Activated CD4-positive, alpha-beta T cell treated with anti-CD3 and anti-CD28 coated beads, Interleukin-2, amount 50 U/mL, for 4 hours (primary cell): ENCODE data around the gene ZNF536.
"Not testable (repeated sequence)": the region's sequence is repeated elsewhere in the genome, so short reads cannot be mapped to it uniquely, and the experiment has no call there.

ENCODE experiments used
- DNase-seq, 2 experiments: peaks; one replicate each; pipeline ENCODE4 v3.0.0-alpha.2; 2020

Gene ZNF536

DNA sequence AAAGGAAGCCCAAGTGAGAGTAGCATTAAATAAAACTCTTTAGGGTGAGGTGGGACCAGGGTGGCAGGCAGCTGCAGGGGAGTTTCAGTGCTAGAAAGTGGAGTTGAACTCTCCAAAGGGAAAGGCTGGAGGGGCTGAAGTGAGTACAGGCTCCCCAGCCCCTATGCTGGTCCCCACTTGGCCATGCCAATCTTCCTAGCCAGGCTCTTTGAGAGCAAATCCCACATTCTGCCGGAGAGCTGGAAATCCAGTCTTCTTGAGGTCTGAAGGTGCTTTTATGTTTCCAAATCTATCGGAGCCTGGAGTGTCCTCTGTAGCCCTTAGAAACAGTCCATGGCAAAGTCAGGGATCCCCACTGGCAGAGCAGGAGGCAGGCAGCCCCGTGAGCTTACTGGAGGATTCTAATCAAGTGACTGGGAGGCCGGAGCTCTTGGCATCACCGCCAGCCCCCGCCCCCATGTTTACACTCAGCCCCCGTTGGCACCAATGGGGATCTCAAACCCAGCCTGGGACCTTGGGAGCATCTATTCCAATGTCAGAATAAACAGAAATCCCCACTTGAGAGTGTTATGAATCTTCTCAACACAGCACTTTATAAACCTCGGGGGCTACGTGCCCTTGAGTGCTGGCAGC is 18.3 kb downstream of the ZNF536 start:
- DNase-seq = no peak

- DNase-seq = no peak
Observed at GRCh38 chr19:30391052-30391451, 18.9 kb downstream of the ZNF536 start.

DNA sequence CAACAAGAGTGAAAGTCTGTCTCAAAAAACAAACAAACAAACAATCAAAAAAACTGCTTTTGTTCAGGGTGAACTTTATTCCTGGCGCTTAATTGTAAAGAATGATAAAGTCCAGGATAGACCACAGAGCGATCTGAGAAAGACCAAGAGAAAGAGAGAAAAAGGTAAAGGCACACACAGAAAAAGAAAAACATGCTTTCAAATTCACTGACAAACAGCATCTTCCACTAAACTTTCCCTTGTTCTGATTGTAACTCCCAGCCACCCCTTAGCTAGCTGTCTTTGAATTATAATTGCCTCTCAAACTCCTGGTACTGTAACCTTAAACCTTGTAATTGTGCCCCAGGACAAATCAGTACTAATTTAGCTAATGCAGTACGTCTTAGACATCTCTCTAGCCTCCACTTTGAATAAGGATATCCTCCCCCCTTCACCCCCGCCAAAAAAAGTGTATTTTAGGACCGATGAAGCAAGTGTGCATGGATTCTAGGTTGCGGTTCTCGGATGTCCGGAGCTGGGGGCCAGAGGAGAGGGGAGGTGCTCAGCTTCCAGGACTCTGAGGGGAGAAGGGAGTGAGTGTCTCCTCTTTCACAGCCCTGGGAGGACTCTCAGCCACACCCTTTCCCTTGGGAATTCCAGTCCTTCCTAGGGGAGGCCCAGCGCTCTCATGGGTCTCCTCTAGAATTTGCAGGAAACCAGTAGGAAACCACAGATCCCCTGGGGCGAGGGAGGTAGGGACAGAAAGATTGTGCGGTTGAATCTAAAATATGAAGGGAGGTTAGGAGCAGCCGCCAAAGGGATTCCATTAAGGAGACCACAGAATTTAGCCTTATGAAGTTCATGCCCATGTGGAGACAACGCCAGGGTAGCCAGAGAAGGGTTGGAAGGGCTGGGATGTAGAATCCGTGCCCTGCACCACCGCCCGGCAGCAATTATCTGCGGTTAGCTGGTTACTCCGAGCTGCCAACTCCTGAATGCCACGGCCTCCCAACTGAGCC is 19.7 kb downstream of the ZNF536 start:
- DNase-seq = no peak

- DNase-seq = no peak
Observed at GRCh38 chr19:30393046-30393445, 20.9 kb downstream of the ZNF536 start.

DNA sequence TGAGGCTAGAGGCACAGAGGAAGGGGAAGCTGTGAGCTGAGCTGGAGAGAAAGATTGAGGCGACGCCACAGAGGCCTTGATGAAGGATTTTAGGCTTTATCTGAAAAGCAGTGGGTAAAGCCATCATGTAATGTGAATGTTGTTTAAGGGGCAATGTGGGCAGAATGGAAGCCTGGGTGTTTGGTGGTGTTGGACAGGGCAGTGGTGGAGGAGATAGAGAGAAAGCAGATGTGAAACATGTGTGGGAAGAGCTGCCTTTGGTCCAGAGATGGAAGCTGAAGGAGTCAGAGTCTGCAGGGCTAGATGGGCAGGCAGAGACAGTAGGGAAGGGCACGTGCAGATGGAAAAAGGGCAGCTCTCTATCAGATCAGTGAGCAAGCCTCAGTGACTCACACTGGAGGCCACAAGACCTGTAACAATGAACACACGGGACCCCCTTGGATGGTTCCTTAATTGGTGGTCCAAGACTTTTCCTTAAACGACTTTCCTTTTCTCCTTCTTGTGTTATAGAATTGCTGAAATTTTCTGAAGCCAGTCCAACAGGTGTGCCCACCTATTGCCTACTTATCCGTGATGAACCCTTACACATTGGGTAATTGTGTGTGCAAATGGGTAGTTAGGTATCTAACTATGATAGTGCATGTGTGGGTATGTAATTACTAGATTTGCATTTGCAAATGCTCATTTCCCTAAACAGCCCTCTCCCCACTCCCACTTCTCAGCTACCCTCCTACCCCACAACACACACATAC is 21.7 kb downstream of the ZNF536 start:
- no peak for DNase-seq

GRCh38 chr19:30394481-30395151 is 22.4 kb downstream of the ZNF536 start:
- DNase-seq = no peak

DNA sequence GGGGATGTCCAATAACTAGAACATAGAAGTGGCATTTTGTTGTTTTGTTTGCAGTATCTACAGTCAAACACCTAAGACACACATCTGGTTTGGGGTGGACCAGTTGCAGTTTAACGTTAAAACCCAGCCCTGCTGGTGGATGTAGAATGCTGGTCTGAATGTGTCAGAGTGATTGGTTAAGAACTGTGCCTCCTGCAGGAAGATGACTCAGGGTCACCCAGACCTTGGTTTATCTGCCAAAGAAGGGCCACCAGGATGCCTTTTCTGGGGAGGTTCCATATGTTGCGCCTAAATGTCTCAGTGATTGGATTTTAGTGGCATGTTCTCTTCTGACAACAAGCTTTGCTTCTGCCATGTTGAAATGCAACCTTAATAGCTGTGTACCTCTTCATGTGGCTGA is 23.1 kb downstream of the ZNF536 start:
- DNase-seq = no peak

GRCh38 chr19:30398539-30398938 is 26.4 kb downstream of the ZNF536 start:
- not testable (repeated sequence) for DNase-seq

GRCh38 chr19:30401956-30402355 is 29.8 kb downstream of the ZNF536 start:
- DNase-seq = no peak

DNA sequence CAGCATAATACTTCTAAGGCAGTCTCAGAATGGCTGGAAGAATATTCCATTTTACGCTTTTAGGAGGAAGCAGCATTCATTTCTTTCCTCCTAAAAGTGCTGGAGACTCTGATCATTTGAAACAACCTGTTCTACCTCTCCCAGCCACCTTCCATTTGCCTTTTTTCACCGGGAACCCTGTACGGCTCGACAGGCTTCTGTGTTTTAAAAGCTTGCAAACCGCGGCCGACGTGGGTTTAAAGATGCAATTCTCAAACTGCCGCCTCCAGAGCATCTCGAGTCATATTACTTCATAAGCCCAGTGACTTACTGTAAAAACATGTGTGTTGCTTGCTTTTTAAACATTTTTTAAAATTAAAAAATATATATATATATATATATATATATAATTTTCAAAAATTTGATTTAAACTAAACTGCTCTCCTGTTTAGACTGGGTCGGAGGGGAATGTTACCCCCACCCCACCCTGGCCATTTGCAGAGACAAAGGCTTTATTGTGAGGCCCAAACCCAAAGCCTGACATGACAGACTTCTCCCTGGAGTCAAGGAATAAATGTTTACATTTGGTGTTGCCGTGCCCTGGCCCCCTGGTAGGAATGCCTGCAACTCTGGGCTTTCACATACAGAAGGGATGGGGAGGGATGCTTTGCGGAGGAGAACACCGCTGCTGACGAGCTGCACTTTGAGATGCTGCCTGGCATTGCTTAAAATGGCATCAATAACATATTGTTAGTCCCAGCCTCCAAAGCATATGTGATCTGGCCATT is 30.4 kb downstream of the ZNF536 start:
- DNase-seq = no peak

- DNase-seq = no peak
Observed at GRCh38 chr19:30403203-30403985, 31.2 kb downstream of the ZNF536 start.

DNA sequence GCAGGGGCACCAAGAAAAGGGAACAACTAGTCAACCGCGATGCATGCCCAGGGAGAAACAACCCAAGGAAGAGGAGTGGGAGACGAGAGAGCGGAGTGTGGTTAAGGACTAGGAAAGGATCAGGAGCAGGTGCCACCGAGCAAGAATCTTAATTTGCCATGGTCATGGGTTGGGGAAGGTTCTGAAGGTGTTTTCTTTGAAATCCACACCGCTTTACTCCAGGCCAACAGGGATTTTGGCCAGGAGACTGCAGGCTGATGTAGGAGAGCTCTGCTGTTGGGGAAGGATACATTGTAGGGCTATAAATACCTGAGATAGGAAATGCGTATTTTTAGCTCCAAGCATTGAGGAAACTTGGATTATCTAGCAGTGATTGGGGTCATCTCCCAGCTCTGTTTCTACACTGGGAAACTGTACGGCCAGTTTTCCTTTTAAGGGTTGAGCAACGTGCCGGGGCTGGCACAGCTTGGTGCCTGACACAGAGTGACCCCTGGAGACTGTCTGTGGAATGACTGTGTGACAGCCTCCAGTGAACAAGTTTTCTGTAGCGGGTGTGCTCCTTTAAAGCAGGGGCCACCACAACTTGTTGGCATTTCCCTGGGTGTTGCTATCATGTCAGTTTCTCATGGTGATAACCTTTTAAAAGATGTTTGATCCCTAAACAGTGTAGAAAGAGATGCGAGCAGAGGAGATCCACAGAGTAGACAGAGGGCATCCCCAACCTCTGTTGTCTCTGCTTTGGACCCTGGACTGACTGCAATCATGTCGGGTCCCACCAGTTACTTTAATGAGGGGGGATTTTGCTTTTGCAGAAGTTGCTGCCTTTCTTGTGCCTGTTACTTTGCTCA is 34.3 kb downstream of the ZNF536 start:
- no peak for DNase-seq

GRCh38 chr19:30407068-30407709 is 35.0 kb downstream of the ZNF536 start:
- no peak for DNase-seq

GRCh38 chr19:30408734-30409301 is 36.6 kb downstream of the ZNF536 start:
- DNase-seq = no peak

- DNase-seq = no peak
Observed at GRCh38 chr19:30411714-30412113, 39.5 kb downstream of the ZNF536 start.

DNA sequence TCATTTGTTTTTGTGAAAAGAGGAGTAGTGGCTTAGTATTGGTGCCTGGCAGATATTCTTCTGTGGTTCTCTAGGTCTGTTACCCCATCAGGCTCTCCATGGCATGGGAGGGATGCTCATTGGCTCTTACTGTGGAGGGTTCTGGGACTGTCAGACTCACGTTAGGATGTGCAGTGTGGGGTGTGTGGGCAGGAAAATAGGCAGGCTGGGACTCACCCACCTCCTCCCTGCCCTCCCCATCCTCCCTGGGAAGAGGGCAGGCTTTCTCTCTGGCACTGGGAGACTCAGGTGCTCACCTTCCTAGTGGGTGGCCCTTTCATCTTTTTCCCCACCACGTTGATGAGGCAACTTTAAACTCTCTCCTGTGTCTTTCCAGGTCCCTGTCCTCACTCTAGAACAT is 44.2 kb downstream of the ZNF536 start:
- no peak for DNase-seq

DNA sequence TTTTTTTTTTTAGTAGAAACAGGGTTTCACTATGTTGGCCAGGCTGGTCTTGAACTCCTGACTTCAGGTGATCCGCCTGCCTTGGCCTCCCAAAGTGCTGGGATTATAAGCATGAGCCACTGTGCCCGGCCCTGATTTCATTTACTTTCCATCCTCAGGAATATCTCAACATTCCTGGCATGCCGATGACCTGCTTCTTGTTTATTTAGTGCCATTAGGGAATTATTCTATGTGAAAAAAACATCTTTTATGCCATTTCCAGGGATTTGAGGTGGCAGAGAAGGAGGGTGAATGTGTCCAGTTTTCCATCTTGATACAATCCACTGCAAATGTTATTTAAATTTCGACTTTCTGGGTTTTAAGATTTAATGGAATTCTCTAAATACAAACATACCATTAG is 45.0 kb downstream of the ZNF536 start:
- DNase-seq = not testable (repeated sequence)

GRCh38 chr19:30419568-30420180 is 47.5 kb downstream of the ZNF536 start:
- no peak for DNase-seq

DNA sequence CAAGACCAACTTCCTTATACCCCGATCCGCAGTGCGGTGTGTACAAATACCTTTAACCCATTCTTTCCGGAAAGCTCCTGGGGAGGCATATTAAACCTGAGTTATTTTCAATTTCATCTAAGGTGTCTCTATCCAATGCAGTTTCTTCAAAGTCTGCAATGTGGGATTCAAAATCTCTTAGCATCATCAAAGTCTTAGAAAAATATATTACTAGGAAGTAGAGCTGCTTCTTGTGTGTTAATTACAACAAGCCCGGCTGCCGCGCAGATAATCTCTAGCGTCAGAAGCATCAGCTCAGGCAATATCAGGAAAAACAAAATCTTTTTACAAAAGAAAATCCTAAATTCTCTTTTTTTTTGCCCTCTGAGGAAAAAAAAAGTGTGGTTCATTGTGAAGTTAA is 48.1 kb downstream of the ZNF536 start:
- DNase-seq = no peak
